Fibroblast of peridontal ligament (primary cell): Measurements from ENCODE around the gene ENO2.
A peak's percentile ranks its signal among the peaks of the same experiment; 100 is the strongest.

Experiments
- DNase-seq: peaks from one replicate; pipeline ENCODE4 v3.0.0-alpha.2; 2010; ENCODE audit errors: extremely low read depth

Gene ENO2

GRCh38 chr12:6932766-6933165 lies 18.4 kb downstream of the ENO2 start:
- no peak for DNase-seq

GRCh38 chr12:6934110-6934509 lies 19.7 kb downstream of the ENO2 start:
- no peak for DNase-seq

- peak; percentile 31 for DNase-seq
Measured at GRCh38 chr12:6935371-6936193, 21.2 kb downstream of the ENO2 start.

GRCh38 chr12:6936194-6936635 lies 21.8 kb downstream of the ENO2 start:
- no peak for DNase-seq

GRCh38 chr12:6936636-6937480 lies 22.5 kb downstream of the ENO2 start:
- DNase-seq: no peak

- DNase-seq: peak; percentile 91
Measured at GRCh38 chr12:6937481-6938352, 23.3 kb downstream of the ENO2 start.

GRCh38 chr12:6938353-6939190 lies 24.2 kb downstream of the ENO2 start:
- no peak for DNase-seq

- DNase-seq: no peak
Measured at GRCh38 chr12:6939191-6939540, 24.8 kb downstream of the ENO2 start.

GRCh38 chr12:6941267-6941666 lies 26.9 kb downstream of the ENO2 start:
- no peak for DNase-seq

- no peak for DNase-seq
Measured at GRCh38 chr12:6941782-6942181, 27.4 kb downstream of the ENO2 start.

- DNase-seq: peak; percentile 27
Measured at GRCh38 chr12:6942331-6942665, 27.9 kb downstream of the ENO2 start.

GRCh38 chr12:6943389-6943721 lies 29.0 kb downstream of the ENO2 start:
- peak; percentile 96 for DNase-seq

GRCh38 chr12:6943722-6944380 lies 29.5 kb downstream of the ENO2 start, which contains the start of the genes C12orf57 and RNU7-1:
TSS of gene C12orf57 (plus strand) at chr12:6944022. CDS start at chr12:6944122, 100 bp downstream.
TSS of gene RNU7-1 (plus strand) at chr12:6943816.
- DNase-seq: peak; percentile 83

GRCh38 chr12:6944381-6945186 lies 30.2 kb downstream of the ENO2 start:
- peak; percentile 94 for DNase-seq

- DNase-seq: no peak
Measured at GRCh38 chr12:6945613-6946012, 31.2 kb downstream of the ENO2 start.

- no peak for DNase-seq
Measured at GRCh38 chr12:6946033-6946919, 31.9 kb downstream of the ENO2 start.

GRCh38 chr12:6946920-6947374 lies 32.6 kb downstream of the ENO2 start:
- no peak for DNase-seq

- no peak for DNase-seq
Measured at GRCh38 chr12:6947615-6948014, 33.2 kb downstream of the ENO2 start.
